ENCODE data around the gene AKAP13. TPM values are rescaled to one million over a fixed set of nuclear protein-coding genes. Genes with fewer than 3 reads are reported as not detected.

The AKAP13 gene
- total and polyA plus RNA-seq, 2 donors (not counting 1 experiment from before 2014, with no cell fraction given), result 73.8 to 358 TPM

GRCh38 chr15:85753791-85754452, 373.5 kb downstream of the AKAP13 start:
- Mint-ChIP-seq H3K27me3 (no peaks in the 10 kb centered on the region), H3K4me1 (peaks cover 2% of the 10 kb centered on the region), H3K9me3 (ENCODE audit: insufficient read depth) (no peaks in the 10 kb centered on the region), H3K4me3 (no peak overlapping the region), H3K27ac (no peak overlapping the region)
- Histone ChIP-seq H3K9ac (ENCODE audit: low read length) (no peak overlapping the region), H3K79me2 (ENCODE audit: control insufficient read depth, insufficient read depth, low read length) (no peaks in the 10 kb centered on the region), H3K4me1 (ENCODE audit: control insufficient read depth in 2 of 2, insufficient read depth in 2 of 2, low read length in 2 of 2) (no peaks in the 10 kb centered on the region), H3K9me3 (ENCODE audit: control extremely low read depth in 1 of 3, control insufficient read depth in 2 of 3, insufficient read depth in 1 of 3, low read length in 2 of 3) (no peaks in the 10 kb centered on the region), H3K27ac (ENCODE audit: low read length in 2 of 2) (no peak overlapping the region), H3K36me3 (replicated peaks in 1 of 2; ENCODE audit: control extremely low read depth in 1 of 2, control insufficient read depth in 1 of 2, extremely low read depth in 1 of 2, insufficient read depth in 2 of 2, low read length in 1 of 2) (peaks cover 0 to 4% of the 10 kb centered on the region in 2 experiments), H3K4me2 (replicated peaks; ENCODE audit: low read depth, low read length, poor library complexity, severe bottlenecking) (no peak overlapping the region), H4K20me1 (ENCODE audit: control insufficient read depth, insufficient read depth, low read length, poor library complexity, severe bottlenecking) (peaks cover 9% of the 10 kb centered on the region), H3K27me3 (replicated peaks in 1 of 4; ENCODE audit: control extremely low read depth in 1 of 4, control insufficient read depth in 3 of 4, insufficient read depth in 4 of 4, low read length in 3 of 4) (no peaks in the 10 kb centered on the region), H3K4me3 (ENCODE audit: control extremely low read depth in 1 of 5, extremely low read depth in 1 of 5, insufficient read depth in 1 of 5, low read depth in 2 of 5, low read length in 4 of 5) (no peak overlapping the region), H2AFZ (ENCODE audit: insufficient read depth, low read depth, low read length, poor library complexity, severe bottlenecking) (no peak overlapping the region)
- POLR2A ChIA-PET, result no interaction called here
- ATAC-seq (ENCODE audit: low read depth), result no peak
- DNase-seq, result no peak
- CTCF ChIA-PET, result no interaction called here
- TF ChIP-seq, protein P1, sequence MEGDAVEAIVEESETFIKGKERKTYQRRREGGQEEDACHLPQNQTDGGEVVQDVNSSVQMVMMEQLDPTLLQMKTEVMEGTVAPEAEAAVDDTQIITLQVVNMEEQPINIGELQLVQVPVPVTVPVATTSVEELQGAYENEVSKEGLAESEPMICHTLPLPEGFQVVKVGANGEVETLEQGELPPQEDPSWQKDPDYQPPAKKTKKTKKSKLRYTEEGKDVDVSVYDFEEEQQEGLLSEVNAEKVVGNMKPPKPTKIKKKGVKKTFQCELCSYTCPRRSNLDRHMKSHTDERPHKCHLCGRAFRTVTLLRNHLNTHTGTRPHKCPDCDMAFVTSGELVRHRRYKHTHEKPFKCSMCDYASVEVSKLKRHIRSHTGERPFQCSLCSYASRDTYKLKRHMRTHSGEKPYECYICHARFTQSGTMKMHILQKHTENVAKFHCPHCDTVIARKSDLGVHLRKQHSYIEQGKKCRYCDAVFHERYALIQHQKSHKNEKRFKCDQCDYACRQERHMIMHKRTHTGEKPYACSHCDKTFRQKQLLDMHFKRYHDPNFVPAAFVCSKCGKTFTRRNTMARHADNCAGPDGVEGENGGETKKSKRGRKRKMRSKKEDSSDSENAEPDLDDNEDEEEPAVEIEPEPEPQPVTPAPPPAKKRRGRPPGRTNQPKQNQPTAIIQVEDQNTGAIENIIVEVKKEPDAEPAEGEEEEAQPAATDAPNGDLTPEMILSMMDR (IDR thresholded peaks at IDR 0.05), result no peak
- TF ChIP-seq EZH2 (IDR thresholded peaks at IDR 0.05; ENCODE audit: borderline replicate concordance, insufficient read depth, low read depth, low read length, poor library complexity, severe bottlenecking), result no peak
- intact Hi-C loops (cut with micrococcal nuclease), result no loop called here
- WGBS (ENCODE audit: insufficient coverage), result 79% methylated on average over 10 of the region's 10 CpGs

- H3K4me1 ChIP-seq (ENCODE audit: control insufficient read depth in 2 of 2, insufficient read depth in 2 of 2, low read length in 2 of 2), result no peaks in the 10 kb centered on the region
- CTCF ChIA-PET, result interaction anchor here (1.0 kb wide), 1 partner anchor 85 kb away, joined by 3 read pairs; no protein-coding TSS in a partner anchor
- no peak overlapping the region for H3K4me3 Mint-ChIP-seq
- DNase-seq, result no peak
- intact Hi-C loops (cut with micrococcal nuclease), result no loop called here
- H3K27me3 Mint-ChIP-seq, result no peaks in the 10 kb centered on the region
- H3K79me2 ChIP-seq (ENCODE audit: control insufficient read depth, insufficient read depth, low read length), result no peaks in the 10 kb centered on the region
- H3K4me3 ChIP-seq (ENCODE audit: control extremely low read depth in 1 of 5, extremely low read depth in 1 of 5, insufficient read depth in 1 of 5, low read depth in 2 of 5, low read length in 4 of 5), result no peak overlapping the region
- H3K9ac ChIP-seq (ENCODE audit: low read length), result no peak overlapping the region
- H3K27me3 ChIP-seq (replicated peaks in 1 of 4; ENCODE audit: control extremely low read depth in 1 of 4, control insufficient read depth in 3 of 4, insufficient read depth in 4 of 4, low read length in 3 of 4), result no peaks in the 10 kb centered on the region
- H3K27ac Mint-ChIP-seq, result no peak overlapping the region
- no peaks in the 10 kb centered on the region for H3K36me3 ChIP-seq (replicated peaks in 1 of 2; ENCODE audit: control extremely low read depth in 1 of 2, control insufficient read depth in 1 of 2, extremely low read depth in 1 of 2, insufficient read depth in 2 of 2, low read length in 1 of 2)
- no peak overlapping the region for H3K4me2 ChIP-seq (replicated peaks; ENCODE audit: low read depth, low read length, poor library complexity, severe bottlenecking)
- POLR2A ChIA-PET, result no interaction called here
- no peaks in the 10 kb centered on the region for H3K9me3 ChIP-seq (ENCODE audit: control extremely low read depth in 1 of 3, control insufficient read depth in 2 of 3, insufficient read depth in 1 of 3, low read length in 2 of 3)
- no peaks in the 10 kb centered on the region for H3K9me3 Mint-ChIP-seq (ENCODE audit: insufficient read depth)
- peaks cover 2% of the 10 kb centered on the region for H3K4me1 Mint-ChIP-seq
- WGBS (ENCODE audit: insufficient coverage), result 100% methylated on average over 4 of the region's 7 CpGs
- no peak overlapping the region for H3K27ac ChIP-seq (ENCODE audit: low read length in 2 of 2)
- no peak for ATAC-seq (ENCODE audit: low read depth)
- TF ChIP-seq, protein P1 (IDR thresholded peaks at IDR 0.05), result no peak
- no peak for TF ChIP-seq EZH2 (IDR thresholded peaks at IDR 0.05; ENCODE audit: borderline replicate concordance, insufficient read depth, low read depth, low read length, poor library complexity, severe bottlenecking)
- no peaks in the 10 kb centered on the region for H4K20me1 ChIP-seq (ENCODE audit: control insufficient read depth, insufficient read depth, low read length, poor library complexity, severe bottlenecking)
- H2AFZ ChIP-seq (ENCODE audit: insufficient read depth, low read depth, low read length, poor library complexity, severe bottlenecking), result no peak overlapping the region
Observed at GRCh38 chr15:85754989-85755388, 374.6 kb downstream of the AKAP13 start.

Measured in B cell (primary cell).